22Rv1 (cell line): ENCODE measurements around the gene TNRC6B.
"Not testable (repeated sequence)": the region's sequence is repeated elsewhere in the genome, so short reads cannot be mapped to it uniquely, and the experiment has no call there.

ENCODE experiments used
- H3K27ac ChIP-seq: fragments of 450-650 bp; 2 replicates; pipeline ENCODE4 v1.5.1; 2017
- CTCF ChIP-seq: fragments of 450-650 bp; IDR thresholded peaks from 2 replicates; pipeline ENCODE4 v1.5.1; 2017; ENCODE audit warnings: mild to moderate bottlenecking
- ZFX ChIP-seq: fragments of 450-650 bp; IDR thresholded peaks from 2 replicates; pipeline ENCODE4 v1.6.1; 2017; ENCODE audit warnings: antibody characterized with exemption, borderline replicate concordance

TNRC6B gene

GRCh38 chr22:40178417-40179409, 988 bp downstream of the TNRC6B start:
- no peak for TF ChIP-seq ZFX
- no peak for TF ChIP-seq CTCF
- peak overlapping the region; percentile 77 for H3K27ac ChIP-seq

- H3K27ac ChIP-seq: peak overlapping the region; percentile 77
- TF ChIP-seq CTCF: no peak
These were observed 1.8 kb downstream of the TNRC6B start for GRCh38 chr22:40179526-40179925.

DNA sequence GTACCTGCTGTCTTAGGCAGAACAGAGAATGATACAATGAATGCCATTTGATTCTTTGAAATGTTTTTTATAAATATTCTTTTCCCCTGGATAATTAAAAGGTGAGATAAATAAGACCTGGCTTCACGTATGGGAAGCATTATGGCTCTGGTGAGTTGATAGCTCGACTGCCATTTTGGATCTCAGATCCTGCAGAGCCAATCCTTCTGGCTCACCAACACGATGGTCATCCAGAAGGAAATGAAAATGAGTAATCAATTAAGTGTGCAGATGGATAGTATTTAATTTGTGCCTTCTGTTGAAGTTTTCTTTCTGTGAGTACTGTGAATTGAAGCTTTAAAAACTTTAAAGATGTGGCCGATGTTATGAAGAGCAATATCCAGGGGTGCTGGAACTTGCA, 2.7 kb downstream of the TNRC6B start:
- no peak overlapping the region; the same call in 1 of the 2 replicates for H3K27ac ChIP-seq
- no peak for TF ChIP-seq ZFX
- no peak for TF ChIP-seq CTCF

GRCh38 chr22:40181323-40181722, 3.6 kb downstream of the TNRC6B start:
- TF ChIP-seq CTCF (no peak), ZFX (no peak)
- peak overlapping the region; percentile 21 for H3K27ac ChIP-seq

DNA sequence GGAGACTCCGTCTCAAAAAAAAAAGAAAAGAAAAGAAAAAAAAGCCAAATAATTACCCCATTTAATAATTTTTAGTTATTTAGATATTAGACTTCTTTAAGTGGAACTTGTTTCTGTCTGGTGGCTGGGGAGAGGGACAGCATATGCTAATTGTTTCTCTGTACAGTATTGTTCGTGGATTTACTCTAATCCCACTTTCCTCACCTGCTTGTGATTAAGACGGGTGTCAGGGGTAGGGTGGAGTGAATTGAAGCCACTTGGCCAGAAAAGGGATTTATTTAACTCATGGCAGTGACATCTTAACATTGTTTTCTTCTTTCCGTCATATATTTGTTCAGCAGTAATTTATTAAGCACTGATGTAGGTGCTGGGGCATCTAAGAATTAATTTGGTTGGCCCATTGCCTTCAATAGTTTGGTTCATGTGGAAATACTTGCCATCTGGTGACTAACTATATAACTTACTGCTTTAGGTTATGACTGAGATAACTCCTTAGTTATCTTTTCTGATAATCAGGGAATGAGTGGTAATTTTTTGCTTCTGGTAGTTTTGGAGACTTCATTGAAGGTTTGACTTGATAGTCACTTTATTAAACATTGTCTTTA, 4.6 kb downstream of the TNRC6B start:
- no peak overlapping the region for H3K27ac ChIP-seq
- TF ChIP-seq ZFX (no peak), CTCF (no peak)

- TF ChIP-seq CTCF: no peak
- TF ChIP-seq ZFX: no peak
- H3K27ac ChIP-seq: no peak overlapping the region
These were observed 5.4 kb downstream of the TNRC6B start for GRCh38 chr22:40183029-40183581.

DNA sequence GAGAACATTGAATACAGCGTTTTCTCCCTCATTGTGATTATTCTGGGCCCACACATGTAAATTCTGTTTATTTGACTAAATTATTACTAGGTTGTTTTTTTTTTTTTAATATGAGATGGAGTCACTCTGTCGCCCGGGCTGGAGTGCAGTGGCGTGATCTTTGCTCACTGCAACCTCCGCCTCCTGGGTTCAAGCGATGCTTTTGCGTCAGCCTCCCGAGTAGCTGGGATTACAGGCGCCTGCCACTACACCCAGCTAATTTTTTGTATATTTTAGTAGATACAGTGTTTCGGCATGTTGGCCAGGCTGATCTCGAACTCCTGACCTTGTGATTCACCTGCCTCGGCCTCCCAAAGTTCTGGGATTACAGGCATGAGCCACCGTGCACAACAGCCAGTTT, 5.9 kb downstream of the TNRC6B start:
- H3K27ac ChIP-seq: not testable (repeated sequence)
